GM20431 (cell line): ENCODE measurements around the gene MT3.

Source experiments
- in situ Hi-C: fragments of 300-500 bp; cut with MseI, MboI; formaldehyde crosslinking; loops from one replicate; pipeline ENCODE4 v1.15.0; 2020; ENCODE audit warnings: low sequenced_read_pairs; ENCODE audit not compliant: unreplicated experiment

The MT3 gene

GRCh38 chr16:56589141-56590039 lies at the start of gene MT3:
Gene MT3, plus strand, starts transcription at chr16:56589528. Its CDS starts 63 bp downstream, at chr16:56589591.
- in situ Hi-C loops: no loop called here

- in situ Hi-C loops: no loop called here
Observed at GRCh38 chr16:56539656-56540055, 49.7 kb upstream of the MT3 start.

- in situ Hi-C loops: no loop called here
Observed at GRCh38 chr16:56542039-56542438, 47.3 kb upstream of the MT3 start.

GRCh38 chr16:56547120-56547948 lies 42.0 kb upstream of the MT3 start:
- in situ Hi-C loops: no loop called here

- in situ Hi-C loops: no loop called here
Observed at GRCh38 chr16:56547949-56548567, 41.3 kb upstream of the MT3 start.

GRCh38 chr16:56549161-56549560 lies 40.2 kb upstream of the MT3 start:
- in situ Hi-C loops: no loop called here

GRCh38 chr16:56549744-56550385 lies 39.5 kb upstream of the MT3 start:
- in situ Hi-C loops: no loop called here

- in situ Hi-C loops: no loop called here
Observed at GRCh38 chr16:56551796-56552738, 37.3 kb upstream of the MT3 start.

- in situ Hi-C loops: no loop called here
Observed at GRCh38 chr16:56554441-56554840, 34.9 kb upstream of the MT3 start.

- in situ Hi-C loops: no loop called here
Observed at GRCh38 chr16:56558024-56558747, 31.1 kb upstream of the MT3 start.

GRCh38 chr16:56559109-56559508 lies 30.2 kb upstream of the MT3 start:
- in situ Hi-C loops: no loop called here

GRCh38 chr16:56560447-56560846 lies 28.9 kb upstream of the MT3 start:
- in situ Hi-C loops: no loop called here

GRCh38 chr16:56561126-56561525 lies 28.2 kb upstream of the MT3 start:
- in situ Hi-C loops: no loop called here

- in situ Hi-C loops: no loop called here
Observed at GRCh38 chr16:56564793-56565477, 24.4 kb upstream of the MT3 start, which contains the start of gene MT4. Gene MT4, plus strand, starts transcription at chr16:56565073. Its CDS starts 56 bp downstream, at chr16:56565129.

GRCh38 chr16:56569971-56570370 lies 19.4 kb upstream of the MT3 start:
- in situ Hi-C loops: no loop called here

GRCh38 chr16:56571525-56571924 lies 17.8 kb upstream of the MT3 start:
- in situ Hi-C loops: no loop called here

- in situ Hi-C loops: no loop called here
Observed at GRCh38 chr16:56574625-56575024, 14.7 kb upstream of the MT3 start.
